Natural killer cell (primary cell): ENCODE measurements around the gene CLEC16A. TPM values are rescaled to one million over a fixed set of nuclear protein-coding genes. Genes with fewer than 3 reads are reported as not detected.
A peak's percentile ranks its signal among the peaks of the same experiment; 100 is the strongest.

Experiments used
- ATAC-seq, 3 donors: fragments of 150-1000 bp in 2 of 3; fragments of 200-7000 bp in 1 of 3; cut with Tn5 transposase; 1 replicate in 1 of 3; 2 replicates in 2 of 3; pipeline ENCODE4 v1.10.0; 2021; ENCODE audit warnings: mild to moderate bottlenecking in 2 of 3, moderate library complexity in 2 of 3
- DNase-seq, 2 donors: peaks; one replicate each; pipeline versions ENCODE4 v3.0.0 to v3.0.0-alpha.2; 2013 to 2021; ENCODE audit warnings: mixed read lengths in 1 of 2
- H3K27ac ChIP-seq: one replicate; pipeline ENCODE4 v1.5.1; 2013; ENCODE audit warnings: mild to moderate bottlenecking, low read length
- H3K27me3 ChIP-seq: one replicate; pipeline ENCODE4 v1.6.1; 2013; ENCODE audit warnings: low read length; ENCODE audit not compliant: control insufficient read depth, insufficient read depth
- H3K36me3 ChIP-seq: one replicate; pipeline ENCODE4 v1.6.1; 2013; ENCODE audit warnings: low read length; ENCODE audit not compliant: control insufficient read depth, insufficient read depth
- H3K4me1 ChIP-seq: one replicate; pipeline ENCODE4 v1.6.1; 2013; ENCODE audit warnings: low read length; ENCODE audit not compliant: control insufficient read depth, insufficient read depth
- H3K4me3 ChIP-seq: one replicate; pipeline ENCODE4 v1.5.1; 2013; ENCODE audit warnings: low read length
- H3K9me3 ChIP-seq: one replicate; pipeline ENCODE4 v1.6.1; 2013; ENCODE audit warnings: low read length; ENCODE audit not compliant: control insufficient read depth, insufficient read depth
- H3K27ac Mint-ChIP-seq, 2 donors: one replicate each; pipeline ENCODE4 v1.8.0; 2022; ENCODE audit warnings: mild to moderate bottlenecking in 2 of 2, mixed read lengths in 2 of 2, moderate library complexity in 1 of 2
- H3K27me3 Mint-ChIP-seq, 2 donors: one replicate each; pipeline ENCODE4 v1.8.0; 2022; ENCODE audit warnings: low read depth in 2 of 2, mixed read lengths in 2 of 2
- H3K36me3 Mint-ChIP-seq: one replicate; pipeline ENCODE4 v1.8.0; 2022; ENCODE audit warnings: mixed read lengths
- H3K4me1 Mint-ChIP-seq, 2 donors: one replicate each; pipeline ENCODE4 v1.8.0; 2022; ENCODE audit warnings: mixed read lengths in 2 of 2
- H3K4me3 Mint-ChIP-seq: one replicate; pipeline ENCODE4 v1.8.0; 2022; ENCODE audit warnings: mild to moderate bottlenecking, moderate library complexity, mixed read lengths
- H3K9me3 Mint-ChIP-seq, 2 donors: one replicate each; pipeline ENCODE4 v1.8.0; 2022; ENCODE audit warnings: mixed read lengths in 2 of 2
- CTCF ChIP-seq: fragments of 200-600 bp; IDR thresholded peaks from one replicate; pipeline ENCODE4 v1.8.0; 2022; ENCODE audit warnings: antibody characterized with exemption
- WGBS: methylation state at CpG from one replicate; pipeline ENCODE4 v1.1.7; 2013; ENCODE audit warnings: missing lambda C conversion rate; ENCODE audit not compliant: insufficient coverage; 5-methylcytosine and 5-hydroxymethylcytosine counted together
- intact Hi-C: fragments of 100-400 bp; cut with micrococcal nuclease; formaldehyde crosslinking; loops from one replicate; pipeline ENCODE4 v1.14.2; 2022
- total RNA-seq, 4 donors: library from RNA; stranded (reverse); fragments of 120-200 nt in 1 of 4; gene quantifications; one replicate each; pipeline versions ENCODE4 v1.2.3 to v1.2.4, GENCODE V29; 2013 to 2022

The CLEC16A gene
- total RNA-seq, 3 donors from 2014 or later (not counting 1 experiment from before 2014, with no cell fraction given): 35.9 to 50.5 (median 37.4) TPM

GRCh38 chr16:11205065-11205699, 260.8 kb downstream of the CLEC16A start:
- Mint-ChIP-seq H3K27me3 (peaks cover 0 to 8% of the 10 kb centered on the region in 2 donors), H3K27ac (peak overlapping the region in 1 of 2 donors; percentile 49), H3K4me1 (peaks cover 12 to 23% of the 10 kb centered on the region in 2 donors), H3K4me3 (no peak overlapping the region), H3K36me3 (no peaks in the 10 kb centered on the region), H3K9me3 (no peaks in the 10 kb centered on the region)
- Histone ChIP-seq H3K9me3 (peaks cover 8% of the 10 kb centered on the region), H3K4me3 (no peak overlapping the region), H3K27ac (no peak overlapping the region), H3K36me3 (no peaks in the 10 kb centered on the region), H3K27me3 (no peaks in the 10 kb centered on the region), H3K4me1 (peaks cover 36% of the 10 kb centered on the region)
- no peak for DNase-seq
- TF ChIP-seq CTCF: no peak
- intact Hi-C loops: no loop called here
- 88% methylated on average over 19 of the region's 19 CpGs for WGBS
- ATAC-seq: no peak

- no peak for DNase-seq
- 64% methylated on average over 13 of the region's 13 CpGs for WGBS
- Mint-ChIP-seq H3K9me3 (no peaks in the 10 kb centered on the region), H3K27ac (peak overlapping the region in 1 of 2 donors; percentile 88), H3K4me1 (peaks cover 12 to 23% of the 10 kb centered on the region in 2 donors), H3K4me3 (no peak overlapping the region), H3K36me3 (no peaks in the 10 kb centered on the region), H3K27me3 (peaks cover 0 to 8% of the 10 kb centered on the region in 2 donors)
- Histone ChIP-seq H3K36me3 (no peaks in the 10 kb centered on the region), H3K4me1 (peaks cover 36% of the 10 kb centered on the region), H3K27me3 (no peaks in the 10 kb centered on the region), H3K4me3 (no peak overlapping the region), H3K27ac (no peak overlapping the region), H3K9me3 (peaks cover 8% of the 10 kb centered on the region)
- intact Hi-C loops: no loop called here
- peak in 1 of 3 donors; percentile 11 for ATAC-seq
- TF ChIP-seq CTCF: no peak
Observed at GRCh38 chr16:11205754-11206581, 261.6 kb downstream of the CLEC16A start.

- ATAC-seq (no peak), DNase-seq (no peak)
- TF ChIP-seq CTCF: no peak
- 100% methylated on average over 2 of the region's 3 CpGs for WGBS
- peaks cover 8% of the 10 kb centered on the region for H3K9me3 ChIP-seq
- Mint-ChIP-seq H3K27me3 (no peaks in the 10 kb centered on the region), H3K9me3 (no peaks in the 10 kb centered on the region), H3K36me3 (no peaks in the 10 kb centered on the region), H3K27ac (no peak overlapping the region), H3K4me3 (no peak overlapping the region), H3K4me1 (peaks cover 12 to 22% of the 10 kb centered on the region in 2 donors)
- no peaks in the 10 kb centered on the region for H3K36me3 ChIP-seq
- H3K27ac ChIP-seq: no peak overlapping the region
- intact Hi-C loops: no loop called here
- no peaks in the 10 kb centered on the region for H3K27me3 ChIP-seq
- H3K4me1 ChIP-seq: peaks cover 25% of the 10 kb centered on the region
- H3K4me3 ChIP-seq: no peak overlapping the region
Observed at GRCh38 chr16:11207646-11208045, 263.3 kb downstream of the CLEC16A start.
